ENCODE measurements around the gene CACNA2D3. TPM values are rescaled to one million over a fixed set of nuclear protein-coding genes. Genes with fewer than 3 reads are reported as not detected.

CACNA2D3 gene
- total RNA-seq, 1 donor from 2014 or later = not detected

- Mint-ChIP-seq H3K36me3 (no peaks in the 10 kb centered on the region), H3K27me3 (ENCODE audit: insufficient read depth, low read depth) (peaks cover 14% of the 10 kb centered on the region), H3K27ac (no peak overlapping the region), H3K9me3 (no peaks in the 10 kb centered on the region), H3K4me3 (no peak overlapping the region), H3K4me1 (peaks cover 5% of the 10 kb centered on the region)
- Histone ChIP-seq H4K20me1 (ENCODE audit: low read depth) (no peaks in the 10 kb centered on the region), H3K4me3 (no peak overlapping the region), H3K9me3 (ENCODE audit: low read depth) (no peaks in the 10 kb centered on the region), H3F3A (ENCODE audit: low read depth) (no peaks in the 10 kb centered on the region), H3K9ac (no peak overlapping the region), H3K4me2 (no peak overlapping the region), H3K4me1 (peaks cover 6% of the 10 kb centered on the region), H3K27me3 (peaks cover 34% of the 10 kb centered on the region), H3K27ac (no peak overlapping the region), H3K79me2 (ENCODE audit: low read depth) (no peaks in the 10 kb centered on the region), H3K36me3 (no peaks in the 10 kb centered on the region), H2AFZ (replicated peaks) (no peak overlapping the region)
- TF ChIP-seq EZH2 (IDR thresholded peaks at IDR 0.05) (no peak), EZH2phosphoT487 (IDR thresholded peaks at IDR 0.05) (no peak), CTCF (IDR thresholded peaks at IDR 0.05) (no peak)
- DNase-seq (ENCODE audit: low spot score) = no peak
These were observed 38.4 kb upstream of the CACNA2D3 start for GRCh38 chr3:54083921-54084320.

GRCh38 chr3:54085936-54086335 is 36.4 kb upstream of the CACNA2D3 start:
- no peaks in the 10 kb centered on the region for H3K9me3 Mint-ChIP-seq
- Histone ChIP-seq H3K9ac (no peak overlapping the region), H3K4me3 (no peak overlapping the region), H3K4me1 (peaks cover 2% of the 10 kb centered on the region), H3K9me3 (ENCODE audit: low read depth) (no peaks in the 10 kb centered on the region), H3K27me3 (peaks cover 44% of the 10 kb centered on the region), H3K79me2 (ENCODE audit: low read depth) (no peaks in the 10 kb centered on the region), H4K20me1 (ENCODE audit: low read depth) (no peaks in the 10 kb centered on the region), H3K27ac (no peak overlapping the region), H2AFZ (replicated peaks) (no peak overlapping the region), H3K36me3 (no peaks in the 10 kb centered on the region), H3F3A (ENCODE audit: low read depth) (no peaks in the 10 kb centered on the region), H3K4me2 (no peak overlapping the region)
- peaks cover 12% of the 10 kb centered on the region for H3K27me3 Mint-ChIP-seq (ENCODE audit: insufficient read depth, low read depth)
- H3K4me3 Mint-ChIP-seq = no peak overlapping the region
- no peak overlapping the region for H3K27ac Mint-ChIP-seq
- no peak for DNase-seq (ENCODE audit: low spot score)
- TF ChIP-seq EZH2phosphoT487 (IDR thresholded peaks at IDR 0.05) (no peak), CTCF (IDR thresholded peaks at IDR 0.05) (no peak), EZH2 (IDR thresholded peaks at IDR 0.05) (no peak)
- no peaks in the 10 kb centered on the region for H3K36me3 Mint-ChIP-seq
- peaks cover 5% of the 10 kb centered on the region for H3K4me1 Mint-ChIP-seq

- no peak for DNase-seq (ENCODE audit: low spot score)
- Histone ChIP-seq H3K4me1 (peaks cover 2% of the 10 kb centered on the region), H4K20me1 (ENCODE audit: low read depth) (no peaks in the 10 kb centered on the region), H3K9me3 (ENCODE audit: low read depth) (no peaks in the 10 kb centered on the region), H3K27ac (no peak overlapping the region), H2AFZ (replicated peaks) (no peak overlapping the region), H3F3A (ENCODE audit: low read depth) (no peaks in the 10 kb centered on the region), H3K4me3 (peak overlapping the region; percentile 41), H3K4me2 (peak overlapping the region; percentile 86), H3K27me3 (peaks cover 44% of the 10 kb centered on the region), H3K79me2 (ENCODE audit: low read depth) (no peaks in the 10 kb centered on the region), H3K9ac (no peak overlapping the region), H3K36me3 (no peaks in the 10 kb centered on the region)
- Mint-ChIP-seq H3K9me3 (no peaks in the 10 kb centered on the region), H3K4me3 (peak overlapping the region; percentile 72), H3K27me3 (ENCODE audit: insufficient read depth, low read depth) (peaks cover 12% of the 10 kb centered on the region), H3K36me3 (no peaks in the 10 kb centered on the region), H3K4me1 (peaks cover 5% of the 10 kb centered on the region), H3K27ac (no peak overlapping the region)
- TF ChIP-seq EZH2 (IDR thresholded peaks at IDR 0.05) (no peak), EZH2phosphoT487 (IDR thresholded peaks at IDR 0.05) (no peak), CTCF (IDR thresholded peaks at IDR 0.05) (no peak)
These were observed 35.5 kb upstream of the CACNA2D3 start for GRCh38 chr3:54086652-54087405.
